Hematopoietic multipotent progenitor cell treated with erythropoietin and hydrocortisone succinate and interleukin-3 and kit ligand, for 4 days (in vitro differentiated cells): ENCODE measurements around the gene TAMALIN.

Experiments
- DNase-seq: peaks from one replicate; pipeline ENCODE4 v3.0.0-alpha.2; 2015

Gene TAMALIN

GRCh38 chr12:52014567-52015530 lies 8.1 kb downstream of the TAMALIN start:
- no peak for DNase-seq

GRCh38 chr12:52015532-52016041 lies 8.8 kb downstream of the TAMALIN start:
- no peak for DNase-seq

- no peak for DNase-seq
Observed at GRCh38 chr12:52018433-52019112, 11.8 kb downstream of the TAMALIN start.

GRCh38 chr12:52019113-52019770 lies 12.5 kb downstream of the TAMALIN start:
- no peak for DNase-seq

- peak; percentile 89 for DNase-seq
Observed at GRCh38 chr12:52020539-52021336, 14.0 kb downstream of the TAMALIN start.

- peak; percentile 69 for DNase-seq
Observed at GRCh38 chr12:52022841-52023181, 16.1 kb downstream of the TAMALIN start.

- DNase-seq = peak; percentile 94
Observed at GRCh38 chr12:52023182-52023975, 16.6 kb downstream of the TAMALIN start.

GRCh38 chr12:52023976-52024688 lies 17.4 kb downstream of the TAMALIN start:
- peak; percentile 69 for DNase-seq

GRCh38 chr12:52024845-52025230 lies 18.1 kb downstream of the TAMALIN start:
- peak; percentile 93 for DNase-seq

GRCh38 chr12:52026263-52026662 lies 19.5 kb downstream of the TAMALIN start:
- DNase-seq = no peak

GRCh38 chr12:52027085-52027843 lies 20.5 kb downstream of the TAMALIN start:
- DNase-seq = no peak

- no peak for DNase-seq
Observed at GRCh38 chr12:52029685-52030084, 22.9 kb downstream of the TAMALIN start.

- DNase-seq = no peak
Observed at GRCh38 chr12:52032446-52032803, 25.7 kb downstream of the TAMALIN start.

- peak; percentile 98 for DNase-seq
Observed at GRCh38 chr12:52032804-52033445, 26.2 kb downstream of the TAMALIN start.

- no peak for DNase-seq
Observed at GRCh38 chr12:52033446-52034140, 26.8 kb downstream of the TAMALIN start.

- no peak for DNase-seq
Observed at GRCh38 chr12:52035190-52035589, 28.4 kb downstream of the TAMALIN start.

GRCh38 chr12:52035926-52036325 lies 29.2 kb downstream of the TAMALIN start:
- no peak for DNase-seq

GRCh38 chr12:52036587-52037171 lies 29.9 kb downstream of the TAMALIN start:
- DNase-seq = peak; percentile 67
